ENCODE data around the gene TNIP1.

The TNIP1 gene

DNA sequence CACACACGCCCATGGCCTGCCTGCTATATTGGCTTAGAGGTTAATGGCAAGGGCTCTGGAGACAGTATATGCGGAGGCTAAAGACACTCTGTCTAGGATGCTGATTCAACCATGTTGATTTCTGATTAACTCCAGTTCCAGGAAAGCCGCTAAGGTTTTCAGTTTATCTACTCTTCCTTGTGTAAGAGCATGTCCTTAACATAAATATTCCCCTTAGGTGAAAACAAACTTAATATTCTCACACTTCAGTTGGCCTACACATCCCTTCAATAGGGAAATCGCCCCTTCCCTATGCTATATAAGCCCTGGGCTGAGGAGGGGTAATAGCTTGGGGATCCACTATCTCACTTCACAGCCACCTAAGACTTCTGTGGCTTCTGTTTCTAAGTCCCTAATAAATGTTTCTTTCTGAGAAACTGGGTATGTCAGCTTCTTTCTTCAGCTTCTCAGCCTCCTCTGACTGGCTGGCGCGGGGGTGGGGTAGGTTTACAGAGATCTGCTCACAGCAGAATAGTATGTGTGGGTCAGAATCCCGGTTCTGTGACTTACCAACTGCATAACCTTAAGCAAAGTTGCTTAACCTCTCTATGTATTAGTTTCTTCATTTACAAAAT is 64.8 kb downstream of the TNIP1 start:
- Histone ChIP-seq H3K27me3 (ENCODE audit: control insufficient read depth, insufficient read depth, low read length, poor library complexity, severe bottlenecking) (peaks cover 12% of the 10 kb centered on the region), H3K27ac (ENCODE audit: insufficient read depth, low read depth, low read length, poor library complexity, severe bottlenecking) (no peak overlapping the region), H3K4me1 (ENCODE audit: control insufficient read depth, insufficient read depth, low read length) (no peaks in the 10 kb centered on the region), H3K4me3 (ENCODE audit: insufficient read depth, low read depth, low read length) (no peak overlapping the region), H3K9me3 (ENCODE audit: control insufficient read depth, low read length) (no peaks in the 10 kb centered on the region), H3K36me3 (ENCODE audit: control insufficient read depth, insufficient read depth, low read length) (no peaks in the 10 kb centered on the region)
- WGBS, 2 experiments, result 88 to 90% methylated on average over 6 to 7 of the region's 7 CpGs

DNA sequence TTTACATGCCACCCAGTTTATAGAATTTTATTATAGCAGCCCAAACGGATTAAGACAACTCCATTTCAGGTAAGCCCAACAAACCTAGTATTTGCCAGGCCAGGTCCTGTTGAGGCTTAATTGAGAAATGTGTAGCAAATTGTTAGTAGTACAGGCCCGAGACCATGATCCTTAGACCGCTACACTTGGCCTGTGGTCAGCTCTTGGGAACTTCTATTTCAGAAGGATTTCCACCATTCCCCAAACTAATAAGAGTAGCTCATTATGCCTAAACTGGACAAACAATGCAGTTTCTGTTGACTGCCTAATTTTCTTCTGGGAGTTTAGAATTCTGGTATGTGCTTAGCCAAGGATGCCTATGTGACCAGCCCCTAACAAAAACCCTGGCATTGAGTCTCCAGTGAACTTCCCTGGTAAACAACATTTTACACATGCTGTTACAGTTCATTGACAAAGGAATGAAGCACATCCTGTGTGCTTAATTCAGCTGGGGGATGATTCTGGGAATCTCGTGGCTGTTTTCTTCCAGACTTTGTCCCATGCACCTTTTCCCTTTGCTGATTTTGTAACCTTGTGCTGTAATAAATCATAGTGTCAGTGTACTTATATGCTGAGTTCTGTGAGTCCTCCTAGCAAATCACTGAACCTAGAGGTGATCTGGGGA is 66.0 kb downstream of the TNIP1 start:
- H3K27ac ChIP-seq (ENCODE audit: insufficient read depth, low read depth, low read length, poor library complexity, severe bottlenecking), result no peak overlapping the region
- H3K9me3 ChIP-seq (ENCODE audit: control insufficient read depth, low read length), result no peaks in the 10 kb centered on the region
- no peaks in the 10 kb centered on the region for H3K36me3 ChIP-seq (ENCODE audit: control insufficient read depth, insufficient read depth, low read length)
- no peak overlapping the region for H3K4me3 ChIP-seq (ENCODE audit: insufficient read depth, low read depth, low read length)
- H3K27me3 ChIP-seq (ENCODE audit: control insufficient read depth, insufficient read depth, low read length, poor library complexity, severe bottlenecking), result peaks cover 6% of the 10 kb centered on the region
- H3K4me1 ChIP-seq (ENCODE audit: control insufficient read depth, insufficient read depth, low read length), result no peaks in the 10 kb centered on the region
- WGBS, 2 experiments, result 91 to 92% methylated on average over 4 of the region's 4 CpGs

DNA sequence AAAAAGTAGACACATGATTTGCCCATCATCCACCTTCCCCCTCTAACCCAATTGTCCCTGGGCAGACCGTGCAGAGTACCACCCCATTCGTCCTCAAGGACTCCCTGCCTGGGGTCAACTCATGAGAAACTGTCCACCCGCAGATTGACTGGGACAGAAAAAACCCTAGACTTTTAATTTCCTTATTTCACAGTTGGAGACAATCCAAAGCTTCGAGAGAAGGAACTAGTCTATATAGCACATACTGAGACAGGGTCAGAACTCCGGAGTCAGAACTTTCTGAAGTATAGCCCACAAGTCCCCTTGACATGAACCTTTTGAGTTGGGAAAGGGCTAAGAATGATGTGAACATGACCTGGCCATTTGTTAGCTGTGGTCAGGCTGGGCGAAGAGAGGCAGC is 68.0 kb downstream of the TNIP1 start:
- H3K27me3 ChIP-seq (ENCODE audit: control insufficient read depth, insufficient read depth, low read length, poor library complexity, severe bottlenecking), result no peaks in the 10 kb centered on the region
- 92 to 93% methylated on average over 6 of the region's 6 CpGs for WGBS, 2 experiments
- H3K9me3 ChIP-seq (ENCODE audit: control insufficient read depth, low read length), result no peaks in the 10 kb centered on the region
- no peak overlapping the region for H3K27ac ChIP-seq (ENCODE audit: insufficient read depth, low read depth, low read length, poor library complexity, severe bottlenecking)
- H3K4me1 ChIP-seq (ENCODE audit: control insufficient read depth, insufficient read depth, low read length), result no peaks in the 10 kb centered on the region
- H3K36me3 ChIP-seq (ENCODE audit: control insufficient read depth, insufficient read depth, low read length), result no peaks in the 10 kb centered on the region
- H3K4me3 ChIP-seq (ENCODE audit: insufficient read depth, low read depth, low read length), result no peak overlapping the region

GRCh38 chr5:151008906-151009305 is 71.9 kb downstream of the TNIP1 start:
- H3K4me3 ChIP-seq (ENCODE audit: insufficient read depth, low read depth, low read length), result no peak overlapping the region
- H3K36me3 ChIP-seq (ENCODE audit: control insufficient read depth, insufficient read depth, low read length), result no peaks in the 10 kb centered on the region
- H3K9me3 ChIP-seq (ENCODE audit: control insufficient read depth, low read length), result no peaks in the 10 kb centered on the region
- H3K27me3 ChIP-seq (ENCODE audit: control insufficient read depth, insufficient read depth, low read length, poor library complexity, severe bottlenecking), result no peaks in the 10 kb centered on the region
- H3K27ac ChIP-seq (ENCODE audit: insufficient read depth, low read depth, low read length, poor library complexity, severe bottlenecking), result no peak overlapping the region
- 89 to 94% methylated on average over 4 of the region's 4 CpGs for WGBS, 2 experiments
- H3K4me1 ChIP-seq (ENCODE audit: control insufficient read depth, insufficient read depth, low read length), result no peaks in the 10 kb centered on the region

DNA sequence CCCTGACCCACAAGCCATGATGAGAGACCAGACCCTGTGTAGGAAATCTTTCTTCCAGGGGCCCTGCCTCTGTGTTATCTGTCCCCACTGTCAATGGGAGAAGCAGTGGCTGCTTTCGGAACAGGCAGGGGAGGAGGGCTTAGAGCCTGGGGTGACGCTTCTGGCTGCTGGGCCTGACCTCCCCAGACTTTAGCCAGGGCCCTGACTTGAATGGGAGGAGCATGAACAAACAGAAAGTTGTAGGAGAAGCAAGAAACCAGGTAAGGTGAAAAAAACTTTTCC is 72.7 kb downstream of the TNIP1 start:
- Histone ChIP-seq H3K27me3 (ENCODE audit: control insufficient read depth, insufficient read depth, low read length, poor library complexity, severe bottlenecking) (no peaks in the 10 kb centered on the region), H3K4me3 (ENCODE audit: insufficient read depth, low read depth, low read length) (no peak overlapping the region), H3K27ac (ENCODE audit: insufficient read depth, low read depth, low read length, poor library complexity, severe bottlenecking) (no peak overlapping the region), H3K9me3 (ENCODE audit: control insufficient read depth, low read length) (no peaks in the 10 kb centered on the region), H3K4me1 (ENCODE audit: control insufficient read depth, insufficient read depth, low read length) (no peaks in the 10 kb centered on the region), H3K36me3 (ENCODE audit: control insufficient read depth, insufficient read depth, low read length) (no peaks in the 10 kb centered on the region)
- WGBS, 2 experiments, result 89 to 95% methylated on average over 2 of the region's 2 CpGs

- no peaks in the 10 kb centered on the region for H3K9me3 ChIP-seq (ENCODE audit: control insufficient read depth, low read length)
- 91 to 94% methylated on average over 7 of the region's 7 CpGs for WGBS, 2 experiments
- no peaks in the 10 kb centered on the region for H3K36me3 ChIP-seq (ENCODE audit: control insufficient read depth, insufficient read depth, low read length)
- H3K27me3 ChIP-seq (ENCODE audit: control insufficient read depth, insufficient read depth, low read length, poor library complexity, severe bottlenecking), result no peaks in the 10 kb centered on the region
- H3K4me3 ChIP-seq (ENCODE audit: insufficient read depth, low read depth, low read length), result no peak overlapping the region
- H3K27ac ChIP-seq (ENCODE audit: insufficient read depth, low read depth, low read length, poor library complexity, severe bottlenecking), result no peak overlapping the region
- no peaks in the 10 kb centered on the region for H3K4me1 ChIP-seq (ENCODE audit: control insufficient read depth, insufficient read depth, low read length)
Measured at GRCh38 chr5:151007430-151008209, 73.2 kb downstream of the TNIP1 start.

- no peaks in the 10 kb centered on the region for H3K27me3 ChIP-seq (ENCODE audit: control insufficient read depth, insufficient read depth, low read length, poor library complexity, severe bottlenecking)
- H3K9me3 ChIP-seq (ENCODE audit: control insufficient read depth, low read length), result no peaks in the 10 kb centered on the region
- H3K4me1 ChIP-seq (ENCODE audit: control insufficient read depth, insufficient read depth, low read length), result no peaks in the 10 kb centered on the region
- H3K27ac ChIP-seq (ENCODE audit: insufficient read depth, low read depth, low read length, poor library complexity, severe bottlenecking), result no peak overlapping the region
- H3K4me3 ChIP-seq (ENCODE audit: insufficient read depth, low read depth, low read length), result no peak overlapping the region
- H3K36me3 ChIP-seq (ENCODE audit: control insufficient read depth, insufficient read depth, low read length), result no peaks in the 10 kb centered on the region
- 96% methylated on average over 4 of the region's 5 CpGs for WGBS, 2 experiments
Measured at GRCh38 chr5:151006704-151007334, 74.0 kb downstream of the TNIP1 start.

DNA sequence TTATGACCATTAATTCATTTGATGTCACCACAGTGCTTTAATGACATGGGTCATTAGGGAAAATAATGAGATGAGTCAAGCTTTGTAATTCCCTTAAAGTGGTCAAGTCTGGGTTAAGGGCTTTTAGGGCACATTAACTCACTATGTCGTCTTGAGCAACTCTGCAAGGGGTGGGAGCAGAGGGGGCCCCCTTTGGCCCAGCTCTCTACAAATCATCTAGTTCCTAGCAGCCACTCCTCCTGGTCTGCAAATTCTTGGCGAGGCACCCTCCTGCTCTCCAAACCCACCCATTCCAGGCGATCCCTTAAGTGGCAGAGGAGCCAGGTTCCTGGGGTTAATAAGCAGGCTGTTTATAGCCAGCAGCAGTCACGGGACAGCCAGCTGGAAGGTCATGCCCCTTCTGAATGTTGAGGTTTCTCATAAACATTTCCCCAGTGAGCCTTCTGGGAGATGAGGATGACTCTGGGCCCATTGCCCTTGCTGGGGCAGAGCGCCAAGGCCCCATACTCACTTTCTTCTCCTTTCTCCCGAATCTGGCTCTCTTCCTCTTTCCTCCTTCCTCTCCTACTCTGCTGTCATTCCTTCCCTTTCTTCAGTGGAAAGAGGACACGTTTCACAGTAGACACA is 74.8 kb downstream of the TNIP1 start:
- Histone ChIP-seq H3K9me3 (ENCODE audit: control insufficient read depth, low read length) (no peaks in the 10 kb centered on the region), H3K4me3 (ENCODE audit: insufficient read depth, low read depth, low read length) (no peak overlapping the region), H3K36me3 (ENCODE audit: control insufficient read depth, insufficient read depth, low read length) (no peaks in the 10 kb centered on the region), H3K27me3 (ENCODE audit: control insufficient read depth, insufficient read depth, low read length, poor library complexity, severe bottlenecking) (no peaks in the 10 kb centered on the region), H3K27ac (ENCODE audit: insufficient read depth, low read depth, low read length, poor library complexity, severe bottlenecking) (no peak overlapping the region), H3K4me1 (ENCODE audit: control insufficient read depth, insufficient read depth, low read length) (no peaks in the 10 kb centered on the region)
- WGBS, 2 experiments, result 82 to 86% methylated on average over 7 of the region's 7 CpGs

GRCh38 chr5:151005187-151005949 is 75.5 kb downstream of the TNIP1 start:
- Histone ChIP-seq H3K27me3 (ENCODE audit: control insufficient read depth, insufficient read depth, low read length, poor library complexity, severe bottlenecking) (no peaks in the 10 kb centered on the region), H3K36me3 (ENCODE audit: control insufficient read depth, insufficient read depth, low read length) (no peaks in the 10 kb centered on the region), H3K27ac (ENCODE audit: insufficient read depth, low read depth, low read length, poor library complexity, severe bottlenecking) (no peak overlapping the region), H3K9me3 (ENCODE audit: control insufficient read depth, low read length) (no peaks in the 10 kb centered on the region), H3K4me1 (ENCODE audit: control insufficient read depth, insufficient read depth, low read length) (no peaks in the 10 kb centered on the region), H3K4me3 (ENCODE audit: insufficient read depth, low read depth, low read length) (no peak overlapping the region)
- WGBS, 2 experiments, result 78 to 85% methylated on average over 5 of the region's 5 CpGs

All from ectodermal cell (in vitro differentiated cells).